HG02870 (cell line): ENCODE data around the gene BAHCC1.

Experiments
- ATAC-seq: cut with Tn5 transposase; IDR thresholded peaks from one replicate; pipeline ENCODE4 v1.9.1; 2021; ENCODE audit warnings: mild to moderate bottlenecking, moderate library complexity; ENCODE audit not compliant: unreplicated experiment

Gene BAHCC1

DNA sequence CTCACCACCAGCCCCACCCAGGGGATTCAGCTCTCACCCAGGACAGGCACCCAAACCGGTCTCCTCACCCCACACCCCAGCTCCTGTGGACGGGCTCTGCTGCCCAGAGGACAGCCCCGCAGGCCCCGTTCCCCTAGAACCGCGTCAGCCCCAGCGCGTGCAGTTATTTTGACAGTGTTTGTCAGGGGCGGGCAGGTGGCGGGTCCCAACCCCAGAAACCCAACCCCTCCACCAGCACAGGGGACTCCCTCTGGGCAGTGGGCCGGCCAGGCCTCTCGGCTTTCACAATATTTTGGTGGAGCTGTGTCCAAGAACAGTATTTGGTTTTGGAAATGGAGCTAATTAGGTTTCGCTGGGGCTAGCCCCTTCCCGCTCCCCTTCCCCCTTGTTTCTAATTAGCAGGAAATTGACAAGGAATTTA lies 44.8 kb downstream of the BAHCC1 start:
- no peak for ATAC-seq

- ATAC-seq, result no peak
Observed at GRCh38 chr17:81440511-81441244, 45.4 kb downstream of the BAHCC1 start.

- ATAC-seq, result no peak
Observed at GRCh38 chr17:81442791-81443190, 47.5 kb downstream of the BAHCC1 start.

DNA sequence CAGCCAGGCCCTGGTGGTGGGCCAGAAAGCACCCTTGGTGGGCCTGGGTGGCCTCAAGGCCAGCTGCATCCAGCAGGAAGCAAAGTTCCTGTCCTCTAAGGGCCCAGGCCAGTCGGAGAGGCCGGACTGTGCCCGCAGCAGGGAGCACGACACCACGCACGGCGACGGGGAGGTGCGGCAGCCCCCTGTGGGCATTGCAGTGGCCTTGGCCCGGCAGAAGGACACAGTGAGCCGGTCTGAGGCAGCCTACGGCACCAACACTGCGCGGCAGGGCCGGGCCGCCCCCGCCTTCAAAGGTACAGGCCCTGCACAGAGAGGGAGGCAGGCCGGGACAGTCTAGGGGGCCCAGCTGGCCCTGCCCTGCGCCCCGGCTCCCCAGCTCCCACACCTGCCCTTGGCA lies 48.0 kb downstream of the BAHCC1 start:
- ATAC-seq, result no peak

GRCh38 chr17:81444610-81445339 lies 49.5 kb downstream of the BAHCC1 start:
- ATAC-seq, result no peak

DNA sequence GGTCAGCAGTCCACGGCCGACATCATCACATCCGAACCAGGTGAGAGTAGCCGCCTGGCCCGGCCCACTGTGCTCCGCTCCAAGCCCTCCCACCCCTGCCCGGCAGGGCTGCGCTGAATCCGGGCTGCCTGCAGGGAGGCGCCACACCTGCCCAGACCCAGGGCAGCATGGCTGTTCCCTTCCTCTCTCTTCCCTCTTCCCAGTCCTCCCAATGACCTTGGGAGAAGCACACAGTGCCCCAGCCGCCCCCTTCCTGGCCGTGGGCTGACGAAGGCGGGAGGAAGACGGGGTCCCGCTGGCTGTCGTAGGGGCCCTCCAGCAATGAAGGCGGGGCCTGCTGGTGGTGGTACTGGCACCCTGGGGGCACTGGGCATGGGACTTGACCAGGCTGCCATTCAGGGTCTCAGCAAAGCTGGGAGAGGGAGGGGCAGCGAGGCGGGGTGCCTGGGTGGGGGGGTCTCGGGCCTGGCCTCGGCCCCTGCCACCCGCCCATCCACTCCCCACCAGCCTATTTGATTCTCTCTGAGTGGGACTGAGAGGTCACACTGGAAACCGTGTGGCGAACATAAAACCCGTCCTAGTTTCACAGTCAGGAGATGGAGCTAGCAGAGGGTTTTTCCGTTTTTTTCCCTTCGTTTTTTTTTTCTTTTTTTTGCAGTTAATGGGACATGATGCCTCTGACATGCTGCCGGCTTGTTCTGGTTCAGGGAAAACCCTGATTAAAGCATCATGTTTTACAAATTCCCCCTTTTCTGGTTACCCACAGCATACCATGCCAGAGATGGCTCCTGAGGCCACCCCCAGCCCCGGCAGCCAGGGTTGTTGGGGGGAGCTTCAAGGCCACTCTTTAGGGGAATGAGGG lies 50.6 kb downstream of the BAHCC1 start:
- ATAC-seq, result no peak

DNA sequence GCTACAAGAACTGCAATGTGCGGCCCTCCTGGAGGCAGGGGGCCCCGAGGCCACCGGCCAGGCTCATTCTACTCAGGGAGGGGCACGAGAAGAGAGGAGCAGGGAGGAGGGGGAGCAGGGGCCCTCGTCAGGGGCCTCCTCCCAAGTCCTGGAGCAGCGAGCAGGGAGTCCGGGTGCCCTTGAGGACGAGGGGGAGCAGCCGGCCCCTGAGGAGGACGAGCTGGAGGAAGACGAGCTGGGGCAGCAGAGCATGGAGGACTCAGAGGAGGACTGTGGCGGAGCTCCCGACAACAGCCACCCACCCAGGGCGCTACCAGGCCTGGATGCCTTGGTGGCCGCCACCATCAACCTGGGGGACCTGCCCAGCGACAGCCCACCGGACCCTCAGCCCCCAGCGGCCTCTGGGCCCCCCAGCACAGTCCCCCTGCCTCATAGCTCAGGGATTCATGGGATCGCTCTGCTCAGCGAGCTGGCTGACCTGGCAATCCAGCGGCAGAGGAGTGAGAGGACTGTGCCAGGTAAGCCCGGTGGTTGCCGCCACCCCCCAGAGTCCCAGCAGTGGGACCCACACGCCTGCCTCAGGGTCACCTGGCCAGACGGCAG lies 52.2 kb downstream of the BAHCC1 start:
- ATAC-seq, result no peak

- no peak for ATAC-seq
Observed at GRCh38 chr17:81448442-81448841, 53.2 kb downstream of the BAHCC1 start.

GRCh38 chr17:81448950-81449349 lies 53.7 kb downstream of the BAHCC1 start:
- no peak for ATAC-seq

DNA sequence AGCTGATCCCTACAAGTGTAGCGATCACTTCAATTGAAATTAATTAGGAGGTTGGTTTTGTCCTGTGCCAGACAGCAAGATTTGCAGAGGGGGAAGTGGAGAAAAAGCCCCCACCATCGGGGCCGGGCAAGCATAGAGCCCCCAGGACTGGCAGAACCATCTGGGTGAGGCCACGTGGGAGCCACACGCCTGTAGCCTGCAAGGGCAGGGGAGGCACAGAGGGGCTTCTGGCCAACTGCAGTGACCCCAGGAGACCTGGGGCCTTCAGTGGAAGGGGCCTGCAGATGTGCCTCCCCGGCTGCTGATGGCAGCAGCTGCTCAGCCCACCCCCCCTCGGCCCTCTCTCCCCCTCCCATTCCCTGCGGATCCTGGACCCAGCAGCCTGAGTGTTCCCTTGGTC lies 54.1 kb downstream of the BAHCC1 start:
- no peak for ATAC-seq

DNA sequence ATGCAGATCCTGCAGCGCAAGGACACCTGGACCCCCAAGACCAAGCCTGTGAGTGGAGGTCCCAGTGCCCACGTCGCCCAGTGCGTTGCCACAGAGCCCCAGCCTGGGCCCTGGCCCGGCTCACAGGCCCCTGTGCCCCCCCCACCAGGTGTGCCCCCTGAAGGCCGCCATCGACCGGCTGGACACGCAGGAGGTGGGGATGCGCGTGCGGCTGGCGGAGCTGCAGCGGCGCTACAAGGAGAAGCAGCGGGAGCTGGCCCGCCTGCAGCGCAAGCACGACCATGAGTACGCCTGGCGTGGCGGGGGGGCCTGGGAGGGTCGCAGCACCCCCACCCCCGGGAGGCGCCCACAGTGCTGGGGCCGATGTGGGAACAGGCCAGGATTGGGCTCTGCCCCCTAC lies 56.6 kb downstream of the BAHCC1 start:
- no peak for ATAC-seq

DNA sequence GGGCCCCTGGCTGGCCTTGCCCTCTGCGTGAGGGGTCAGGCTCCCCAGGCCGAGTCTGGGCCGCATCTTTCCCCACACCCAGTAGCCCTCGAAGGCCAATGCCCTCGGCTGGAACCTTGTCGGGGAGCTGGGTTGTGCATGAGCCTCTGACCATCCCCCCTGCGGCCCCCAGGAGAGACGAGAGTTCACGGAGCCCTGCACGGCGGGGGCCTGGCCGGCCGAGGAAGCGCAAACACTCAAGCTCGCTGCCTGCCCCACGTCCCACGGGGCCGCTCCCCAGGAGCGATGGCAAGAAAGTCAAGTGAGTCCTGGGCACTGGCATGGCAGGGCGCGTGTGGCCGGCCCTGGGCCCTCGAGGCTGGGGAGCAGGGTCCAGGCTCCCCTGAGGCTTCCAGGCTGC lies 57.3 kb downstream of the BAHCC1 start:
- no peak for ATAC-seq

GRCh38 chr17:81453076-81453475 lies 57.8 kb downstream of the BAHCC1 start:
- ATAC-seq, result no peak

DNA sequence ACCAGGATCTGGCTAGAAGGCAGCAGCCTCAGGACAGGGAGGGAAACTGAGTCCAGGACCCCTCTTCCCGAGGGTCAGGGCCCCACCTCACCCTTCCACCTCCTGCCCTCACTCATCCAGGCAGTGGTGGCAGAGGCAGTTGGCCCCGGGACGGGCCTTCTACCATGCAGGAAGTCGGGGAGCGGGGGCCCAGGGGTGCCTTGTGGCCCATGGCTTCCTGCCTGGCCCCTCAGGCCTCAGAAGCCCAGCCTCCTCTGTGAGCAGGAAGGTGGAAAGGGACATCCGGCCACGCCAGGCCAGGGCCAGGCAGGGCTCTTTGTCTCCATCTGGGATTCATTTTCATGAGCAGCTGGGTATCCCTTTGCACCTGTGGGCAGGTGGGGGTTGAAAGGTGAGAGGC lies 58.5 kb downstream of the BAHCC1 start:
- no peak for ATAC-seq

DNA sequence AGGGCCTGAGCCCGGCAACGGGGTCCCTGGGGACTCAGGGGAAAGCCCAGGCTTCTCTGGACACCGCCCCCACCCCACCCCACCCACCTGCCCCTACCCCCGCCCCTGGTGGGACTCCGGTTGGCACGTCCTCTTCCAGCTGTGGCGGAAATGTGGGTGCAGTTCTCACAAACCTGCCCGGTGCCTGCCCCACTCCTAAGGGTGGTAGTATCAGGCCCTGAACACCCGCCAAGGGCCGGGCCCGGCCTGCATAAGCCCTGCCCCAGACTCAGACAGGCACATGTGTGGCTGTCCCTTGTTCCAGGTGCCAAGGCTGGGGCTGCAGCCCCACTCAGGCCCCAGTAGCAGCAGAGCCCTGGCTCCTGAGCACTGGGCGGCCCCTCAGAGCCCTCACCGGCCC lies 59.2 kb downstream of the BAHCC1 start:
- ATAC-seq, result no peak

DNA sequence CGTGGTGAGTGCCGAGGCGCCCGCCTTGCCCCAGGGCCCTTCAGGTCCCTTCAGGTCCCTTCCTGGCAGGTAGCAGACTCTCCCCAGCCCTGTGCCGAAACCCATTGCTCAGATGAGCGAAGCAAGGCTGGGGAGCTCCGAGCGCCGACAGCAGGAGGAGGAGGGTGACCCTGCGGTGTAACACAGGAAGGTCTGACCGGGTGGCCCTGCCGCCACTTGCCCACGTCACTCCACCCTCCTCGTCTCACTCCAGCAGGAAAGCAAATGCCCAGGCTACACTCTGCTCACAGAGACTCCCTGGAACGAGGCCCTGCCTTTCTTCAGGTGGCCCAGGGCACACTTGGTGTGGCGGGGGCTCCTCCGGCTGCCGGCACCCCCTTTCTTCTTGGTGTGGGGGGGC lies 60.1 kb downstream of the BAHCC1 start:
- ATAC-seq, result no peak

GRCh38 chr17:81456091-81456490 lies 60.8 kb downstream of the BAHCC1 start:
- ATAC-seq, result no peak

- no peak for ATAC-seq
Observed at GRCh38 chr17:81456798-81457197, 61.5 kb downstream of the BAHCC1 start.

- ATAC-seq, result no peak
Observed at GRCh38 chr17:81457401-81457800, 62.1 kb downstream of the BAHCC1 start.

DNA sequence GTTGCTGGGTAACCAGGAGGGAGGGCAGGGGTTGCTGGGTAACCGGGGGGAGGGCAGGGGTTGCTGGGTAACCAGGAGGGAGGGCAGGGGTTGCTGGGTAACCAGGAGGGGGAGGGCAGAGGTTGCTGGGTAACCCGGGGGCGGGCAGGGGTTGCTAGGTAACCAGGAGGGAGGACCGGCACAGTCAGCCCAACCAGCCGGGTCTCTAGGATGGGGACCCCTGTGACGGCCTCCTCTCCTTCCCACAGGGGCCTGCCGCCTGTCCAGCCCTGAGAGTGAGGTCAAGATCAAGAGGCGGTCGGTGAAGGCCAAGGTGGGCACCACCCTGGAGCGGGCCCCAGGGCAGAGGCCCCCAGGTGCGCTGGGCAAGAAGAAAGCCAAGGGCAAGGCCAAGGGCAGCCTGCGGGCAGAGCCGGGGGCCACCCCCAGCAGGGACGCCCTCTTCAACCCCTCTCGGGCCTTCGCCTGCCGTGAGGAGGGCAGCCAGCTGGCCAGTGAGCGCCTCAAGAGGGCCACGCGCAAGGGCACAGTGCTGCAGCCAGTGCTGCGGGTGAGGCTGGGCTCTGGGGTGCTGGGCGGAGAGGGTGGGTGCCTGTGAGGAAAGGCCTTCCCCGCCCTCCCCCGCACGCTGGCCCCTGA lies 62.8 kb downstream of the BAHCC1 start:
- no peak for ATAC-seq

GRCh38 chr17:81458628-81459027 lies 63.4 kb downstream of the BAHCC1 start:
- no peak for ATAC-seq
